GM19035 (cell line): ENCODE measurements around the gene PIGC.
"Not testable (repeated sequence)": the region's sequence is repeated elsewhere in the genome, so short reads cannot be mapped to it uniquely, and the experiment has no call there.

Experiments
- ATAC-seq: cut with Tn5 transposase; IDR thresholded peaks from one replicate; pipeline ENCODE4 v1.9.1; 2021; ENCODE audit not compliant: unreplicated experiment

PIGC gene

GRCh38 chr1:172467446-172467845 lies 23.6 kb upstream of the PIGC start:
- ATAC-seq: no peak

GRCh38 chr1:172466795-172467407 lies 23.0 kb upstream of the PIGC start:
- ATAC-seq: no peak

- no peak for ATAC-seq
These were observed 21.7 kb upstream of the PIGC start for GRCh38 chr1:172465617-172466016.

- no peak for ATAC-seq
These were observed 17.0 kb upstream of the PIGC start for GRCh38 chr1:172460887-172461315.

GRCh38 chr1:172460177-172460576 lies 16.3 kb upstream of the PIGC start:
- no peak for ATAC-seq

- no peak for ATAC-seq
These were observed 13.7 kb upstream of the PIGC start for GRCh38 chr1:172457479-172458130.

GRCh38 chr1:172456344-172456769 lies 12.5 kb upstream of the PIGC start:
- no peak for ATAC-seq

- ATAC-seq: no peak
These were observed 11.6 kb upstream of the PIGC start for GRCh38 chr1:172455451-172455850.

GRCh38 chr1:172453607-172454006 lies 9.7 kb upstream of the PIGC start:
- ATAC-seq: no peak

GRCh38 chr1:172453153-172453545 lies 9.3 kb upstream of the PIGC start:
- no peak for ATAC-seq

GRCh38 chr1:172452536-172453152 lies 8.8 kb upstream of the PIGC start:
- ATAC-seq: no peak

GRCh38 chr1:172451002-172451443 lies 7.2 kb upstream of the PIGC start:
- ATAC-seq: no peak

- ATAC-seq: no peak
These were observed 6.6 kb upstream of the PIGC start for GRCh38 chr1:172450524-172450885.

GRCh38 chr1:172449585-172450523 lies 6.0 kb upstream of the PIGC start:
- ATAC-seq: peak; percentile 92

- ATAC-seq: no peak
These were observed 5.2 kb upstream of the PIGC start for GRCh38 chr1:172448995-172449584.

GRCh38 chr1:172447641-172448040 lies 3.8 kb upstream of the PIGC start:
- ATAC-seq: no peak

GRCh38 chr1:172446547-172446946 lies 2.7 kb upstream of the PIGC start:
- ATAC-seq: no peak

GRCh38 chr1:172442843-172443565 lies 865 bp downstream of the PIGC start:
- no peak for ATAC-seq

GRCh38 chr1:172442404-172442803 lies 1.5 kb downstream of the PIGC start:
- ATAC-seq: no peak

GRCh38 chr1:172437183-172437582 lies 6.7 kb downstream of the PIGC start:
- not testable (repeated sequence) for ATAC-seq
